K562 (cell line): Measurements from ENCODE around the gene RBM15. TPM values are rescaled to one million over a fixed set of nuclear protein-coding genes. Genes with fewer than 3 reads are reported as not detected.

Experiments
- ATF1 ChIP-seq, 2 experiments: fragments of 450-650 bp in 1 of 2; IDR thresholded peaks; 2 replicates each; pipeline ENCODE4 v1.6.1; 2016; ENCODE audit warnings: missing compliant biosample characterization in 1 of 2, missing genetic modification characterization in 1 of 2
- CBFB ChIP-seq: sonication (generic); formaldehyde crosslinking; IDR thresholded peaks from 2 replicates; pipeline ENCODE4 v1.4.0; 2020; ENCODE audit warnings: mild to moderate bottlenecking, missing genetic modification reagents
- FOS ChIP-seq: IDR thresholded peaks from 3 replicates; pipeline ENCODE4 v1.6.1; 2011; ENCODE audit not compliant: insufficient read length; ENCODE audit errors: extremely low read depth
- ILF3 ChIP-seq: fragments of 450-650 bp; IDR thresholded peaks from 2 replicates; pipeline ENCODE4 v1.6.1; 2018; ENCODE audit warnings: antibody characterized with exemption, mild to moderate bottlenecking, moderate library complexity, borderline replicate concordance
- NFYB ChIP-seq: IDR thresholded peaks from 2 replicates; pipeline ENCODE4 v1.6.1; 2011; ENCODE audit warnings: mild to moderate bottlenecking, moderate library complexity; ENCODE audit not compliant: insufficient read length; ENCODE audit errors: extremely low read depth
- RBM25 ChIP-seq: fragments of 200-400 bp; formaldehyde crosslinking; IDR thresholded peaks from 2 replicates; pipeline ENCODE4 v1.6.1; 2018; ENCODE audit warnings: low read length, low read depth, moderate library complexity; ENCODE audit not compliant: severe bottlenecking
- RFX5 ChIP-seq: IDR thresholded peaks from 2 replicates; pipeline ENCODE4 v1.6.1; 2011; ENCODE audit warnings: low read depth, mild to moderate bottlenecking, improper control_type of control experiment, low read length
- SREBF1 ChIP-seq: fragments of 150-350 bp; IDR thresholded peaks from 2 replicates; pipeline ENCODE4 v1.6.1; 2014; ENCODE audit warnings: antibody characterized with exemption, low read depth, low read length, borderline replicate concordance
- polyA plus RNA-seq, 8 experiments: library from polyadenylated mRNA; depleted of rRNA in 4 of 8; stranded (reverse) in 5 of 8; unstranded in 3 of 8; fragments of >200 nt; fragmentation: Nextera tagmentation in 2 of 8; fragmentation: Illumina TruSeq in 1 of 8; extraction: Ambion mirVana in 2 of 8; extraction: Trizol in 1 of 8; gene quantifications; 2 replicates each; pipeline versions ENCODE4 v1.2.1 to v1.2.3, GENCODE V29; 2011 to 2014; ENCODE audit warnings: inconsistent platforms in 1 of 8, missing spikeins in 1 of 8
- total RNA-seq, 7 experiments: library from RNA; depleted of rRNA in 6 of 7; stranded (reverse); fragments of >200 nt in 6 of 7; fragmentation: Illumina TruSeq in 2 of 7; extraction: Trizol in 2 of 7; gene quantifications; 2 replicates each; pipeline versions ENCODE4 v1.2.1 to v1.2.3, GENCODE V29; 2011 to 2021; ENCODE audit warnings: low replicate concordance in 1 of 7
- TF ChIP-seq, protein P1 (sequence below), 2 experiments: fragments of 450-650 bp; IDR thresholded peaks; 2 replicates each; pipeline ENCODE4 v1.6.1; 2018; ENCODE audit warnings: mild to moderate bottlenecking in 2 of 2, low read depth in 1 of 2; ENCODE audit not compliant: partially characterized antibody in 2 of 2
- TF ChIP-seq, protein P2 (sequence below): fragments of 450-650 bp; formaldehyde crosslinking; IDR thresholded peaks from 2 replicates; pipeline ENCODE4 v1.4.0; 2022; ENCODE audit warnings: mild to moderate bottlenecking, moderate library complexity
- TF ChIP-seq, protein P3 (sequence below): fragments of 450-650 bp; IDR thresholded peaks from 2 replicates; pipeline ENCODE4 v1.6.1; 2016; ENCODE audit warnings: mild to moderate bottlenecking
- TF ChIP-seq, protein P4 (sequence below): fragments of 250-450 bp; sonication (Bioruptor Pico); IDR thresholded peaks from 2 replicates; pipeline ENCODE4 v1.5.0; 2020; ENCODE audit warnings: mild to moderate bottlenecking, borderline replicate concordance
- TF ChIP-seq, protein P5 (sequence below), 2 experiments: IDR thresholded peaks in 1 of 2; conservative IDR thresholded peaks in 1 of 2; 2 replicates each; pipeline ENCODE4 v1.6.1; 2016; ENCODE audit warnings: low read depth in 2 of 2, mild to moderate bottlenecking in 1 of 2, missing compliant biosample characterization in 1 of 2, missing genetic modification characterization in 1 of 2, moderate library complexity in 1 of 2

Gene RBM15
- total and polyA plus RNA-seq, 9 of the 15 experiments (the other 6 are each of a cell fraction or from before 2014, with no cell fraction given) = 2.4 to 63.4 (median 28.2) TPM

DNA sequence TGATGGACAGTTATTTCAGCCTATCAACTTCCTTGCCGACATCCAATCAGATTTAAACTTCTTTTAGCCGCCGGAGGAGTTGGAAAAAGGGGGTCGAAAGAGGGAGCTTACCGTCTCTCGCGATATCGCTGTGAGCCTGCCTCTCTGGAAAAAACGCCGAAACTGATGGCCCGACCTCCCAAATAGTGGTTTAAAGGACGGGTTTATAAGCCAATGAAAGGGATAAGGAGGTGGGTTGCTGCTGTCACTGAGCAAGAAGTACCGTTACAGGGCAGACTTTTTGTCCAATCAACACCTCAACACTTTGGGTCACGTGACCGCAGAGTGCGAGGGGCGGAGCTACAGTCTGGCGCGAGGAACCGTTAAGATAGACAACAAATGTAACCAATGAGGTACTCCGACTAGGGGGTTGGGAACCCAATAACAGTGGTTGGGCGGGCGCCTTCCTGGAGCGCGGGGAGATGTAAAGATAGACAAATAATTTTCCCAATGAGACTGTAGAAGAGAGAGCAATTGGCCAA is at the start of gene RBM15 (continued):
- TF ChIP-seq, protein P1, sequence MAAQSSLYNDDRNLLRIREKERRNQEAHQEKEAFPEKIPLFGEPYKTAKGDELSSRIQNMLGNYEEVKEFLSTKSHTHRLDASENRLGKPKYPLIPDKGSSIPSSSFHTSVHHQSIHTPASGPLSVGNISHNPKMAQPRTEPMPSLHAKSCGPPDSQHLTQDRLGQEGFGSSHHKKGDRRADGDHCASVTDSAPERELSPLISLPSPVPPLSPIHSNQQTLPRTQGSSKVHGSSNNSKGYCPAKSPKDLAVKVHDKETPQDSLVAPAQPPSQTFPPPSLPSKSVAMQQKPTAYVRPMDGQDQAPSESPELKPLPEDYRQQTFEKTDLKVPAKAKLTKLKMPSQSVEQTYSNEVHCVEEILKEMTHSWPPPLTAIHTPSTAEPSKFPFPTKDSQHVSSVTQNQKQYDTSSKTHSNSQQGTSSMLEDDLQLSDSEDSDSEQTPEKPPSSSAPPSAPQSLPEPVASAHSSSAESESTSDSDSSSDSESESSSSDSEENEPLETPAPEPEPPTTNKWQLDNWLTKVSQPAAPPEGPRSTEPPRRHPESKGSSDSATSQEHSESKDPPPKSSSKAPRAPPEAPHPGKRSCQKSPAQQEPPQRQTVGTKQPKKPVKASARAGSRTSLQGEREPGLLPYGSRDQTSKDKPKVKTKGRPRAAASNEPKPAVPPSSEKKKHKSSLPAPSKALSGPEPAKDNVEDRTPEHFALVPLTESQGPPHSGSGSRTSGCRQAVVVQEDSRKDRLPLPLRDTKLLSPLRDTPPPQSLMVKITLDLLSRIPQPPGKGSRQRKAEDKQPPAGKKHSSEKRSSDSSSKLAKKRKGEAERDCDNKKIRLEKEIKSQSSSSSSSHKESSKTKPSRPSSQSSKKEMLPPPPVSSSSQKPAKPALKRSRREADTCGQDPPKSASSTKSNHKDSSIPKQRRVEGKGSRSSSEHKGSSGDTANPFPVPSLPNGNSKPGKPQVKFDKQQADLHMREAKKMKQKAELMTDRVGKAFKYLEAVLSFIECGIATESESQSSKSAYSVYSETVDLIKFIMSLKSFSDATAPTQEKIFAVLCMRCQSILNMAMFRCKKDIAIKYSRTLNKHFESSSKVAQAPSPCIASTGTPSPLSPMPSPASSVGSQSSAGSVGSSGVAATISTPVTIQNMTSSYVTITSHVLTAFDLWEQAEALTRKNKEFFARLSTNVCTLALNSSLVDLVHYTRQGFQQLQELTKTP (IDR thresholded peaks at IDR 0.05; ENCODE audit: low read depth in 1 of 2, partially characterized antibody in 2 of 2) = peak in 1 of 2 experiments; percentile 96
- TF ChIP-seq, protein P2, sequence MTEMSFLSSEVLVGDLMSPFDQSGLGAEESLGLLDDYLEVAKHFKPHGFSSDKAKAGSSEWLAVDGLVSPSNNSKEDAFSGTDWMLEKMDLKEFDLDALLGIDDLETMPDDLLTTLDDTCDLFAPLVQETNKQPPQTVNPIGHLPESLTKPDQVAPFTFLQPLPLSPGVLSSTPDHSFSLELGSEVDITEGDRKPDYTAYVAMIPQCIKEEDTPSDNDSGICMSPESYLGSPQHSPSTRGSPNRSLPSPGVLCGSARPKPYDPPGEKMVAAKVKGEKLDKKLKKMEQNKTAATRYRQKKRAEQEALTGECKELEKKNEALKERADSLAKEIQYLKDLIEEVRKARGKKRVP (CRISPR knock-in tag) = peak; percentile 32; the same call in 1 of the 2 replicates
- TF ChIP-seq SREBF1 (peak; percentile 30; the same call in 1 of the 2 replicates), ILF3 (peak; percentile 10; the same call in 1 of the 2 replicates), RBM25 (peak; percentile 91), ATF1 (CRISPR knock-in tag; IDR thresholded peaks at IDR 0.05) (no peak), ATF1 (tag; IDR thresholded peaks at IDR 0.05) (peak; percentile 86), CBFB (CRISPR knock-in tag) (no peak), RFX5 (peak; percentile 78), FOS (peak; percentile 97), NFYB (peak; percentile 97)
- TF ChIP-seq, protein P3, sequence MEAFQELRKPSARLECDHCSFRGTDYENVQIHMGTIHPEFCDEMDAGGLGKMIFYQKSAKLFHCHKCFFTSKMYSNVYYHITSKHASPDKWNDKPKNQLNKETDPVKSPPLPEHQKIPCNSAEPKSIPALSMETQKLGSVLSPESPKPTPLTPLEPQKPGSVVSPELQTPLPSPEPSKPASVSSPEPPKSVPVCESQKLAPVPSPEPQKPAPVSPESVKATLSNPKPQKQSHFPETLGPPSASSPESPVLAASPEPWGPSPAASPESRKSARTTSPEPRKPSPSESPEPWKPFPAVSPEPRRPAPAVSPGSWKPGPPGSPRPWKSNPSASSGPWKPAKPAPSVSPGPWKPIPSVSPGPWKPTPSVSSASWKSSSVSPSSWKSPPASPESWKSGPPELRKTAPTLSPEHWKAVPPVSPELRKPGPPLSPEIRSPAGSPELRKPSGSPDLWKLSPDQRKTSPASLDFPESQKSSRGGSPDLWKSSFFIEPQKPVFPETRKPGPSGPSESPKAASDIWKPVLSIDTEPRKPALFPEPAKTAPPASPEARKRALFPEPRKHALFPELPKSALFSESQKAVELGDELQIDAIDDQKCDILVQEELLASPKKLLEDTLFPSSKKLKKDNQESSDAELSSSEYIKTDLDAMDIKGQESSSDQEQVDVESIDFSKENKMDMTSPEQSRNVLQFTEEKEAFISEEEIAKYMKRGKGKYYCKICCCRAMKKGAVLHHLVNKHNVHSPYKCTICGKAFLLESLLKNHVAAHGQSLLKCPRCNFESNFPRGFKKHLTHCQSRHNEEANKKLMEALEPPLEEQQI = 0 out of 2 replicates have a peak, but pooled peaks have one; percentile 48
- TF ChIP-seq, protein P4, sequence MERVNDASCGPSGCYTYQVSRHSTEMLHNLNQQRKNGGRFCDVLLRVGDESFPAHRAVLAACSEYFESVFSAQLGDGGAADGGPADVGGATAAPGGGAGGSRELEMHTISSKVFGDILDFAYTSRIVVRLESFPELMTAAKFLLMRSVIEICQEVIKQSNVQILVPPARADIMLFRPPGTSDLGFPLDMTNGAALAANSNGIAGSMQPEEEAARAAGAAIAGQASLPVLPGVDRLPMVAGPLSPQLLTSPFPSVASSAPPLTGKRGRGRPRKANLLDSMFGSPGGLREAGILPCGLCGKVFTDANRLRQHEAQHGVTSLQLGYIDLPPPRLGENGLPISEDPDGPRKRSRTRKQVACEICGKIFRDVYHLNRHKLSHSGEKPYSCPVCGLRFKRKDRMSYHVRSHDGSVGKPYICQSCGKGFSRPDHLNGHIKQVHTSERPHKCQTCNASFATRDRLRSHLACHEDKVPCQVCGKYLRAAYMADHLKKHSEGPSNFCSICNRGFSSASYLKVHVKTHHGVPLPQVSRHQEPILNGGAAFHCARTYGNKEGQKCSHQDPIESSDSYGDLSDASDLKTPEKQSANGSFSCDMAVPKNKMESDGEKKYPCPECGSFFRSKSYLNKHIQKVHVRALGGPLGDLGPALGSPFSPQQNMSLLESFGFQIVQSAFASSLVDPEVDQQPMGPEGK (CRISPR knock-in tag) = no peak
- TF ChIP-seq, protein P5, sequence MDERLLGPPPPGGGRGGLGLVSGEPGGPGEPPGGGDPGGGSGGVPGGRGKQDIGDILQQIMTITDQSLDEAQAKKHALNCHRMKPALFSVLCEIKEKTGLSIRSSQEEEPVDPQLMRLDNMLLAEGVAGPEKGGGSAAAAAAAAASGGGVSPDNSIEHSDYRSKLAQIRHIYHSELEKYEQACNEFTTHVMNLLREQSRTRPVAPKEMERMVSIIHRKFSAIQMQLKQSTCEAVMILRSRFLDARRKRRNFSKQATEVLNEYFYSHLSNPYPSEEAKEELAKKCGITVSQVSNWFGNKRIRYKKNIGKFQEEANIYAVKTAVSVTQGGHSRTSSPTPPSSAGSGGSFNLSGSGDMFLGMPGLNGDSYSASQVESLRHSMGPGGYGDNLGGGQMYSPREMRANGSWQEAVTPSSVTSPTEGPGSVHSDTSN (CRISPR knock-in tag; IDR thresholded peaks at IDR 0.05; ENCODE audit: low read depth) = peak; percentile 81
- TF ChIP-seq, protein P5 (tag; conservative IDR thresholded peaks at IDR 0.05; ENCODE audit: low read depth) = peak; percentile 99
